ENCODE results near the gene CARD9.
"Not testable (repeated sequence)": the region's sequence is repeated elsewhere in the genome, so short reads cannot be mapped to it uniquely, and the experiment has no call there.

Gene CARD9

DNA sequence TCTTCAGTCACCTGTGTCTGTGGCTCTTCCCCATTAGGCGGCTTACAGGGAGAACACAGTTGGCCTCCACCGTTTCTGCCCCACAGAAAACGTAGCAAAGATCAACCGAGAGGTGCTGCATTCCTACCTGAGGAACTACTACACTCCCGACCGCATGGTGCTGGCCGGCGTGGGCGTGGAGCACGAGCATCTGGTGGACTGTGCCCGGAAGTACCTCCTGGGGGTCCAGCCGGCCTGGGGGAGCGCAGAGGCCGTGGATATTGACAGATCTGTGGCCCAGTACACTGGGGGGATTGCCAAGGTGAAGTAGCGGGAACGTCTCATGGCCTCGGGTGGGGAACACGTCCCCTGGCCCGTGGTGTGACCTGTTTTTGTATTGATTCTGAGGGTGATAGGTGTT is 43.4 kb upstream of the CARD9 start:
- DNase-seq (ENCODE audit: extremely low spot score) = no peak
- TF ChIP-seq BHLHE40 (IDR thresholded peaks at IDR 0.05; ENCODE audit: borderline replicate concordance) (no peak), HDGF (IDR thresholded peaks at IDR 0.05; ENCODE audit: borderline replicate concordance) (no peak), LEF1 (IDR thresholded peaks at IDR 0.05; ENCODE audit: borderline replicate concordance) (no peak), FOXM1 (IDR thresholded peaks at IDR 0.05; ENCODE audit: borderline replicate concordance) (no peak), ARNT (IDR thresholded peaks at IDR 0.05) (no peak), NFRKB (IDR thresholded peaks at IDR 0.05) (no peak), SUZ12 (IDR thresholded peaks at IDR 0.05) (no peak), L3MBTL2 (conservative IDR thresholded peaks at IDR 0.05) (no peak), FOXK2 (IDR thresholded peaks at IDR 0.05) (no peak), FOXA1 (IDR thresholded peaks at IDR 0.05) (no peak)
- TF ChIP-seq, protein P1, sequence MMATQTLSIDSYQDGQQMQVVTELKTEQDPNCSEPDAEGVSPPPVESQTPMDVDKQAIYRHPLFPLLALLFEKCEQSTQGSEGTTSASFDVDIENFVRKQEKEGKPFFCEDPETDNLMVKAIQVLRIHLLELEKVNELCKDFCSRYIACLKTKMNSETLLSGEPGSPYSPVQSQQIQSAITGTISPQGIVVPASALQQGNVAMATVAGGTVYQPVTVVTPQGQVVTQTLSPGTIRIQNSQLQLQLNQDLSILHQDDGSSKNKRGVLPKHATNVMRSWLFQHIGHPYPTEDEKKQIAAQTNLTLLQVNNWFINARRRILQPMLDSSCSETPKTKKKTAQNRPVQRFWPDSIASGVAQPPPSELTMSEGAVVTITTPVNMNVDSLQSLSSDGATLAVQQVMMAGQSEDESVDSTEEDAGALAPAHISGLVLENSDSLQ (IDR thresholded peaks at IDR 0.05) = no peak
- CTCF ChIA-PET = no interaction called here
- POLR2A ChIA-PET = no interaction called here

DNA sequence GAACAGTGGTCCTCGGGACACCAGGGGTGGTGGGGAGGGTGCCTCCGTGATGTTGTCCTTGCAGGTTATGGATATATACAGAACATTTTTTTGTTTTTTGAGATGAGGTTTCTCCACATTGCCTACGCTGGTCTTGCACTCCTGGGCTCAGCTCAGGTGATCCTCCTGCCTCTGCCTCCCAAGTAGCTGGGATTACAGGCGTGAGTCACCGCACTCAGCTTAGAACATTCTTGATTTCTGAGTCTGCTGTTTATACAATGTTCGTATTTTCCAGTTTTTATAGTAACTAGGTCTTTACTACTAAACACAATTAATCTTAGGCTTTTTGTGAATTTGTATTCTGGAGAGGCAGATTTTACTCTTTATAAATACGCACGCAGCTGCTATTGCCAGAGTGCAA is 43.0 kb upstream of the CARD9 start:
- CTCF ChIA-PET = no interaction called here
- POLR2A ChIA-PET = no interaction called here

DNA sequence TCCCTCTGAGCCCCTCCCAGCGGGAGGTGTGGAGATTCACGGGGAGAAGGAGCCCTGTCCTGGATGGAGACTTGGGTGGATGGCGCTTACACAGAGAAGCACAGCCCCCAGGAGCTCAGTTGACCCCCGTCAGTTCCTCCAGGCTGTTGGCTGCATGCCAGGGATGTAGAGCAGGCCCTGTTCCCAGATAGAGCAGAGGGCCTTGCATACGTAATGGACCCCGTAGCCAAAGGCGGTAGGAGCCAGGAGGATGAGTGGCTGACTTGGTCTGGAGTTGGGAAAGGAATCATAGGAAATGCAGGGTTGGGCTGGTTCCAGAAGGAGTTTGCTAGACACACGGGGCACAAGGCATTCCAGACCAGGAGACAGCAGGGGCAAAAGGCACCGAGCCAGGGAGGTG is 39.5 kb upstream of the CARD9 start:
- TF ChIP-seq, protein P1 (IDR thresholded peaks at IDR 0.05) = no peak
- TF ChIP-seq CTBP1 (IDR thresholded peaks at IDR 0.05; ENCODE audit: borderline replicate concordance) (no peak), ZNF384 (IDR thresholded peaks at IDR 0.05) (no peak), SP1 (IDR thresholded peaks at IDR 0.05) (no peak), SUZ12 (IDR thresholded peaks at IDR 0.05) (no peak), NFRKB (IDR thresholded peaks at IDR 0.05) (no peak), FOXK2 (IDR thresholded peaks at IDR 0.05) (no peak), BHLHE40 (IDR thresholded peaks at IDR 0.05; ENCODE audit: borderline replicate concordance) (no peak), ARNT (IDR thresholded peaks at IDR 0.05) (no peak), L3MBTL2 (conservative IDR thresholded peaks at IDR 0.05) (no peak)
- CTCF ChIA-PET = no interaction called here
- DNase-seq (ENCODE audit: extremely low spot score) = no peak
- POLR2A ChIA-PET = interaction anchor here (1.1 kb wide), 1 partner anchor 49 kb away, joined by 3 read pairs; the partner anchor contains the start of gene DNLZ

More for the DNA sequence above, 43.0 kb upstream of the CARD9 start:
- TF ChIP-seq ELF4 (IDR thresholded peaks at IDR 0.05) (no peak), BHLHE40 (IDR thresholded peaks at IDR 0.05; ENCODE audit: borderline replicate concordance) (no peak), FOXM1 (IDR thresholded peaks at IDR 0.05; ENCODE audit: borderline replicate concordance) (no peak)
- DNase-seq (ENCODE audit: extremely low spot score) = no peak

DNA sequence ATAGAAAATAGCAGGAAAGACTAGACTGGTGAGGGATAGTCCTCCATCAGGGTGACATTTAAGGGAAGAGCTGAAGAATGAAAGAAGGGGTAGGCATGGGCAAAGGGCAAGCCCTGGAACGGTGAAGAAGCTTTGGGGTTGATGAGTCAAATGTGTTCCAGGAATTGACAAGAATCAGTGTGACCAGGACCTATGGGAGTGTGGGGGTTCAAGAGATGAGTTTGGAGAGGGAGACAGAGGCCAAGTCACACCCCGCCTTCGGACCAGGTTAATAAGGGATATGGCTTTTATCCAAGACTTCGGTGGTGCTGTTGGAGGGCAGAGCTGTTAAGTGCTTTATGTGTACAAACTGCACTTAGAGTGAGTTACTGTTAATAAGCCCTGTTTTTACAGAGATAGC is 37.9 kb upstream of the CARD9 start:
- ChIA-PET CTCF (no interaction called here), POLR2A (interaction anchor here (0.7 to 1.2 kb wide), 2 partner anchors 12 to 24 kb away, joined by 3 read pairs; no protein-coding TSS in a partner anchor)
- no peak for DNase-seq (ENCODE audit: extremely low spot score)
- no peak for TF ChIP-seq SP1 (IDR thresholded peaks at IDR 0.05)

DNA sequence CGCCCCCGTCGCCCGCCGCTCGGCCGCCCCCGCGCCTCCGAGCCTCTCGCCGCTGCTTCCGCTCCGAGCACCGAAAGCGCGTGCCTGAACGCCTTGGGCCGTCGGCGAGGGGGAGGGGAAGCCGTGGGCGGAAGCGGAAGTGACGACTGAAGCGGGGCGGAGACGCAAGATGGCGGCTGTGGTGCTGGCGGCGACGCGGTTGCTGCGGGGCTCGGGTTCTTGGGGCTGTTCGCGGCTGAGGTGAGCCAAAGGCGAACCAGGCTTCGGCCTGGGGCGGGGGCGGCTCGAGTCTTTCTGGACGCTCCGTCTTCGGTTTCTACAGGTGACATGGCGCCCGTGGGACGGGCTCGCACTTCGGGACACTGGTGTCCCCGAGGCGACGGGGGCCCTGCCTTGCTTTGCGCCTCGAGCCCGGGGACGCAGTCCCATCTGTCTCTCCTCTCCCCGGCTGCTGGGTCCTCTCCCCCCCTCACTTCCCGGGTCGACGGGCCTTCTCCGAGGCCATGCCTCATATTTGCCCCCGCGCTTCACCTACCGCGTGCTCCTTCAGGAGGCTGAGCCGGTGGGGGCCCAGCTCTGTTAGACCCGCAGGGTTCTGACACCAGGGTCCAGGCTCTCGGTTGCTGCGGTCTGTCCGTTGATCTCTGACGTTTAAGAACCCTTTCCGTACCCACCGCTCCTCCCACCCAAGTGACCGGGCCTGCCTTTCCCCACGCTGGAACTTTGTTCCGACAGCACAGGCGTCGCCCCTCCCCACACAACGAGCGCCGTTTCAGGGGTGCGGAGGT is 37.2 kb upstream of the CARD9 start, which contains the start of the genes ENTR1 and PMPCA:
Gene ENTR1, minus strand, starts transcription at position 115 of the 788 bp plus-strand sequence. CDS start 217 bp downstream, outside the sequence.
Gene PMPCA, plus strand, starts transcription at position 159 of the 788 bp plus-strand sequence. Its CDS starts 11 bp downstream, at position 170.
- ChIA-PET CTCF (no interaction called here), POLR2A (interaction anchor here (0.7 to 2.2 kb wide), 5 partner anchors 10 to 47 kb away, joined by 3 to 10 read pairs (median 3); partner anchors contain the start of gene DNLZ)
- TF ChIP-seq, protein P1 (IDR thresholded peaks at IDR 0.05) = no peak
- TF ChIP-seq ELF4 (IDR thresholded peaks at IDR 0.05) (peak; percentile 66; the same call in 1 of the 2 replicates), L3MBTL2 (conservative IDR thresholded peaks at IDR 0.05) (peak; percentile 47)
- DNase-seq (ENCODE audit: extremely low spot score) = peak; percentile 97

DNA sequence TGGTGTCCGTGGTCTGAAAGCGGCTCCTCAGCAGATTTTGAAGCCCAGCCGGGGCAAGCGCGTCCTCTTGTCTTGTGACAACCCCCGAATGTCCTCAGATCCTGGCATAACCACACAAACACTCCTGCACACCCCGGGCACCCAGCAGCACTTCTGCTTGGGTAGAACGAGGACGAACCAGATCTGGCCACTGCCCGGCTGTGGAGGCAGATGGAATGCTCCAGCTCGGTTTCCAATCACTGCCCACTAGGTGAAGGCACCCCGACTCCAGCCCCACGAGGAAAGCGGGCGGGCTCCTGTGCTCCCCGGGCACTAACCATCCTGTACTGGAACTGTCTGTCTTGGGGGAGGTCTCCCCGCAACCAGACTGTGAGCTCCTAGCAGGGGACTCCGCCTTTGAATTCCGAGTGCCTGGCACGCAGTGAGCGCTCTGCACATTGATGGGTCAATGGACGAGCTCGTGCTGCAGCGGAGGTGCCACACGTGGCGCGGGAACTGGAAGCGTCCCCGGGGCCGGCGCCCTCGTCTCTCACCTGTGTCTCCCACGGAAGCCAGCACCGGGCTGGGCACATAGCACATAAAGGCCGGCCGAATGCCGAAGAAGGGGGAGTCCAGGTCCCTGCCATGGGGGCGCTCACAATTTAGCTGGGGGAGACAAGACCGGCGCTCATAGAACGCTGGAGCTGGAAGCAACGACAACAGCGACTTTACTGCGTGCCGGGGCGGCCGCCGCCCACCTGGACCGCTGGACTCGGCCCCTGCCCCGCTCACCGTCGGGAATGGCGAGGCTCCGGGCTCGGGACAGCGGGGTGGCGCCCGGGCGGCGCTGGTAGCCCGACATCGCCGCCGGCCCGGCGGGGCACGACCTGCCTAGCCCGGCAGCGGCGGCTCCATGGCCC is 36.3 kb upstream of the CARD9 start:
- POLR2A ChIA-PET = interaction anchor here (0.8 to 2.2 kb wide), 4 partner anchors 9 to 46 kb away, joined by 3 to 10 read pairs (median 6); partner anchors contain the start of gene DNLZ
- peak; percentile 92 for TF ChIP-seq L3MBTL2 (conservative IDR thresholded peaks at IDR 0.05)
- TF ChIP-seq FOXM1 (IDR thresholded peaks at IDR 0.05; ENCODE audit: borderline replicate concordance) = no peak
- CTCF ChIA-PET = no interaction called here
- DNase-seq (ENCODE audit: extremely low spot score) = peak; percentile 45

DNA sequence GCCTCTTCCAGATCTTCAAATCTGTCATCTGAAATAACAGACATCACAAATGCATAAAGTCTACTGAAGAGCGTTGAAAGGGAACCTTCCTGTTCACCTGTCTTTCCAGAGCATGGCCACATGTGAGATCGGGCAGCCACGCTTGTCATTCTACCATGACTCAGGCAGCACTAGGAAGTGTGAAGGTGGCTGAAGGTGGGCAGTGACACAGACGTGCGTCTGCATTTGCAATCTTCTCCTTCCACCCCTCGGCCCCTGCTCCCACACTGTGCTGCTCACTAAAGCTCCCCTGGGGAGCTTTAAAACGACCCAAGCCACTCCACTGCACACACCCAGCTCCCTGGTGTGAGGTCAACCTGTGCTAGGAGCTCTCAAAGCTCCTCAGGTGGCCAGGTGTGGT is 34.4 kb upstream of the CARD9 start:
- DNase-seq (ENCODE audit: extremely low spot score) = no peak
- POLR2A ChIA-PET = interaction anchor here (0.5 kb wide), 1 partner anchor 456 kb away, joined by 4 read pairs; no protein-coding TSS in a partner anchor
- TF ChIP-seq, protein P1 (IDR thresholded peaks at IDR 0.05) = no peak
- no peak for TF ChIP-seq TARDBP (IDR thresholded peaks at IDR 0.05)
- no peak for TF ChIP-seq HDGF (IDR thresholded peaks at IDR 0.05; ENCODE audit: borderline replicate concordance)
- no peak for TF ChIP-seq BHLHE40 (IDR thresholded peaks at IDR 0.05; ENCODE audit: borderline replicate concordance)
- no peak for TF ChIP-seq ELF4 (IDR thresholded peaks at IDR 0.05)
- no peak for TF ChIP-seq LEF1 (IDR thresholded peaks at IDR 0.05; ENCODE audit: borderline replicate concordance)
- TF ChIP-seq ZNF384 (IDR thresholded peaks at IDR 0.05) = no peak
- no peak for TF ChIP-seq ARNT (IDR thresholded peaks at IDR 0.05)
- no peak for TF ChIP-seq SP1 (IDR thresholded peaks at IDR 0.05)
- no peak for TF ChIP-seq FOXM1 (IDR thresholded peaks at IDR 0.05; ENCODE audit: borderline replicate concordance)
- no peak for TF ChIP-seq FOXK2 (IDR thresholded peaks at IDR 0.05)
- no peak for TF ChIP-seq FOXA1 (IDR thresholded peaks at IDR 0.05)
- CTCF ChIA-PET = no interaction called here

DNA sequence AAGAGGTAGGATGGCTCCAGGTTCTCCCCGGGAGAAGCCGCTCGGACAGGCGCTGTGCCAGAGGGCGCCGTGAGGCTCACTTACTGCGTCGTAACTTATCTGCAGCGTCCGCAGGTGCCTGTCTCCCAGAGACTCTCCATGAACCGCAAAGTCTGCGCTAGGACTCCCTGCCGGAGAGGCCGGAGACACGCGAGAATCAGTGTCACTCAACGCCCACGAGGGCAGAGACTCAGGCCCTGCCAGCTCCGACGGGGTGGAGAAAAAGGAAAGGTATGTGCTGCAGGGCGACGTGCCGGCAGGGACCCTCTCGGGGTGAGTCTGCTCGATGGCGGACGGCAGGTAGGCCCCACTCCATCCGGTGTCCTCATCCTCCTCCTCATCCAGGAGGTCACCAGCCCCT is 33.6 kb upstream of the CARD9 start:
- POLR2A ChIA-PET; CTCF ChIA-PET; DNase-seq (ENCODE audit: extremely low spot score): not testable (repeated sequence)

DNA sequence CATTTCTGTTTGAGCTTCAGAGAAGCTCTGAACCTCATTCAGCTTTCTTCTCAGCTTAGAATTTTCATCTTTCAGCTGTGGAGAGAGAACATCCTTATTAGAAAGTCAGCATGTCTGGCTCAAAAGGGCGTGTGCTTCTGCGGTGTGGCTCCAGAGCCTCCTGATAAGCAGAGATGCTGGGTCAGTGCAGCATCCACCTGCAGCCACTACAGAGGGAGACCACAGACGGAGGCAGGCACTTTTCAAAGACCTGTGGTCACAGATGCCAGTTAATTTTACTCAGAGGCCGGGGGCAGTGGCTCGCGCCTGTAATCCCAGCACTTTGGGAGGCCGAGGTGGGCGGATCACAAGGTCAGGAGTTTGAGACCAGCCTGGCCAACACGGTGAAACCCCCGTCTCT is 32.4 kb upstream of the CARD9 start:
- POLR2A ChIA-PET; CTCF ChIA-PET; DNase-seq (ENCODE audit: extremely low spot score): not testable (repeated sequence)

Measured in HEK293T (cell line).